GM19238 (cell line): Measurements from ENCODE around the gene GART.
A peak's percentile ranks its signal among the peaks of the same experiment; 100 is the strongest.

Experiments
- DNase-seq: peaks from one replicate; pipeline ENCODE4 v3.0.0; 2011; ENCODE audit warnings: low spot score; ENCODE audit not compliant: insufficient read length

Gene GART

GRCh38 chr21:33554236-33554981 lies 12.5 kb upstream of the GART start:
- DNase-seq = no peak

- no peak for DNase-seq
Measured at GRCh38 chr21:33552999-33553598, 11.2 kb upstream of the GART start.

DNA sequence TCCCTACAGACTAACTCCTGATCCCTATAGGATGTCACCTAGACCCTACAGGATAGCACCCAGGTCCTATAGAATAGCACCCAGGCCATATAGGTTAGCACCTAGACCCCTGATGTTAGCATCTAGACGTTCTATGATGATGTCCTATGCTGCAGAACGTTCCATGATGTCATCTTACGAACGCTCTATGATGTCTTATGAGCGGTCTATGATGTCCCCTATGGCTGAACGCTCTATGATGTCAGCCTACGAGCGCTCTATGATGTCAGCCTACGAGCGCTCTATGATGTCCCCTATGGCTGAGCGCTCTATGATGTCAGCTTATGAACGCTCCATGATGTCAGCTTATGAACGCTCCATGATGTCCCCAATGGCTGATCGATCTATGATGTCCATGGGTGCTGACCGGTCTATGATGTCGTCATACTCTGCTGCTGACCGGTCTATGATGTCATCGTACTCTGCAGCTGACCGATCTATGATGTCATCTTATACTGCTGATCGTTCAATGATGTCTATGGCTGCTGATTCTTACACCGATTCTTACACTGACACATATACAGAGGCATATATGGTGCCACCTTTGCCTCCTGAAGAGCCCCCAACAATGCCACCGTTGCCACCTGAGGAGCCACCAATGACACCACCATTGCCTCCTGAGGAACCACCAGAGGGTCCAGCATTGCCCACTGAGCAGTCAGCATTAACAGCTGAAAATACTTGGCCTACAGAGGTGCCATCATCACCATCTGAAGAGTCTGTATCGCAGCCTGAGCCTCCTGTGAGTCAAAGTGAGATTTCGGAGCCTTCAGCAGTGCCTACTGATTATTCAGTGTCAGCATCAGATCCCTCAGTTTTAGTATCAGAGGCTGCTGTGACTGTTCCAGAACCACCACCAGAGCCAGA lies 10.4 kb upstream of the GART start:
- DNase-seq = no peak

DNA sequence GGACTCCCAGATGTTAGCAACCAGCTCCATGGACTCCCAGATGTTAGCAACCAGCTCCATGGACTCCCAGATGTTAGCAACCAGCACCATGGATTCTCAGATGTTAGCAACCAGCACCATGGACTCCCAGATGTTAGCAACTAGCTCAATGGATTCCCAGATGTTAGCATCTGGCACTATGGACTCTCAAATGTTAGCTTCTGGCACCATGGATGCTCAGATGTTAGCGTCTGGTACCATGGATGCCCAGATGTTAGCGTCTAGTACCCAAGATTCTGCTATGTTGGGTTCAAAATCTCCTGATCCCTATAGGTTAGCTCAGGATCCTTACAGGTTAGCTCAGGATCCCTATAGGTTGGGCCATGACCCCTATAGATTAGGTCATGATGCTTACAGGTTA lies 9.7 kb upstream of the GART start:
- DNase-seq = no peak

- DNase-seq = no peak
Measured at GRCh38 chr21:33550772-33551660, 9.1 kb upstream of the GART start.

GRCh38 chr21:33549848-33550771 lies 8.2 kb upstream of the GART start:
- no peak for DNase-seq

DNA sequence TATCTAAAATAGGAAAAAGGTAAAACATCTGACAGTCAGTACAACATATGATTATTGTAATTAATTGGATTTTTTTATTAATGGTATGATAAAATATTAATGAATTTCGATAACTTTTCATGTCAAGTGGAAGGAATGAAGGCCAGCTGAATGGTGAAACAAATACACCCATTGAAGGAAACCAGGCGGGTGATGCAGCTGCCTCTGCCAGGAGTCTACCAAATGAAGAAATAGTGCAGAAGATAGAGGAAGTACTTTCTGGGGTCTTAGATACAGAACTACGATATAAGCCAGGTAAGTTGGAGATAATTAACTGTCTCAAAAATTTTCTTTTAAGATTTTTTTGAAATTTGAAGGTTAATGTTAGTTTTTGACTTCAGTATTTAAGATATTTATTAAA lies 4.2 kb upstream of the GART start:
- DNase-seq = no peak

DNA sequence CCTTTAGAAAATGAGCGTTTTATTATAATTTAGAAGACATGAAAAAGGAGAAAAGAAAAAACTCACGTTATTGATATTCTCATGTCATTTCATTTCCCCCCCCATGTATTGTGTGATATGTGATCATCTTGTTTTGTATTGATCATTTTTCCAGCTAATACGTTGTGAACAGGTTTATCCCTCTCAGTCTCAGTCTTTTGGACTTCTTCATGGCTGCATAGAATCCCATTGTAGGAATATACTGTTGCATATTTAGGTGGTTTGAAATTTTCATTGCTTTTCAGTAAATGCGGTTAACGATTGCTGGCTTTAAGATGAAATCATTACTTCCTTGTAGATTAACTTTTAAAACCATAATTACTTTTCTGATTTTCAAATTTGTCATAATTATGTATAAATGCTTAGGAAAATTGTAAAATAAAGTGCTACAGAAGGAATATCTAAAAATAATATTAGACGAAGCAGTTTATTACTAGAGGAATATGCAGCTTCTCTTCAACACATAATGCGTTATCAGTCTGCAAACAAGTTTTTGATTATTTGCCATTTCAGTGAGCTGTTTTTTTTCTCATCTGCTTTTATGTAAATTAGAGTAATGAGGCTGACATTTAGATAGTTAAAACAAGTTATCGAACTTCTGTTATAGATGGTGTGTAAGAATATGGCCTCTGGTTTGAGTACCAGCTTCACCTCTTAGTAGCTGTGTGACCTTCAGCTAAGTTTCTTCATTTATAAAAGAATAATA lies 2.7 kb upstream of the GART start:
- no peak for DNase-seq

GRCh38 chr21:33543505-33544129 lies 1.7 kb upstream of the GART start:
- DNase-seq = no peak

DNA sequence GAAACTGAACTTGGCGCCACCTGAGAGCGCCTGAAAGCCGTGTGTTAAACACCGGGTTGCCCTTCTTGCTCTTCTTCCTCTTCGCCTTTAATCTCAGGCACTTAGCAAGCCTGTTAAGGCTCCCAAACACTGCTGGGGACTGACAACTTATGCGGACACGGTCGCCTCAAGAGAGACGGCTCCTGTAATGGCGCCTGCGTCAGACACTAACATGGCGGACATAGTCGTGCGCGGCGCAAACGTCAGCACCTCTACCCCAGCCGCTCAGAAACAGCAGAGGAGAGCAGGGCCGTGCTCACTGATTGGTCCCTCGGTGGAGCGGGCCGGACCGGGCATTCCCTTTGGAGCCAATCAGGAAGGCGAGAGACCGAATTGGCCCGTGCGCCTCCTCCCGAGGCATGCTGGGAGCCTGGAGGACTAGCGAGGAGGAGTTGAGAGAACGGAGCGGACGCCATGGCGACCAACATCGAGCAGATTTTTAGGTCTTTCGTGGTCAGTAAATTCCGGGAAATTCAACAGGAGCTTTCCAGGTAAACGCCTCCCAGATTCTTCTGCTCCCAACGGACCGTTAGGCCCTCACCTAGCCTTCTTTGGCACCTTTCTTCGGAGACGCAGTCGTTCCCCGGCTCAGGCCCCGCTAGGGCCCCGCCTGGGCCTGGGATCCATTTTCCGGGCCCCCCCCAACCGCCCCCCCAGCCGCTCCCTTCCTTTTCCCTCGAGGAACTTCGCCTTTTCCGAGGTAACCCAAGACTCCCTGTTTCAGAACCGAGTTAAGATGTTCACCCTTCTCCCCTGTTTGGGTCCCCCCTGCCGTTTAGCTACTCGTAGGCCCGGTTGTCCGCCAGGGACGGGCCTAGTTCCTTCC lies 955 bp upstream of the GART start, which contains the start of gene SON:
TSS of gene SON (plus strand) at position 399 of the 865 bp plus-strand sequence. CDS start at position 454, 55 bp downstream.
- peak; percentile 85 for DNase-seq

GRCh38 chr21:33541105-33541711 lies 709 bp downstream of the GART start:
- DNase-seq = no peak

- DNase-seq = no peak
Measured at GRCh38 chr21:33540711-33541104, 1.2 kb downstream of the GART start.

DNA sequence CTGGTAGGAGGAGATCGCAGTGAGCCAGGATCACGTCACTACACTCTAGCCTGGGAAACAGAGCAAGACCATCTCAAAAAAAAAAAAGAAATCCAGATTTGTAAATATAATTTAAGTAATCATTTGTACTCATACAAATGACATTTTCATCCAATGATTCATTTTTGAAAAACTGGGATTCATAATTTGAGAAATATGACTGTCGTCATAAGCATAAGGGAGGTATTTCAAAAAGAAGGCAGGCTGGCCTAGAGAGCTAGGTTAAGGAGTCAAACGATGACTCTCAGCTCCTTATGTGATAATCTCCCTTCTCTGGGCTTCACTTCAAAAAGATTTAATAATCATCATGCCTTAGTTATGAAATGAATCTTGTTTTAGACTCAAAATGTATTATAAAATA lies 2.3 kb downstream of the GART start:
- no peak for DNase-seq

DNA sequence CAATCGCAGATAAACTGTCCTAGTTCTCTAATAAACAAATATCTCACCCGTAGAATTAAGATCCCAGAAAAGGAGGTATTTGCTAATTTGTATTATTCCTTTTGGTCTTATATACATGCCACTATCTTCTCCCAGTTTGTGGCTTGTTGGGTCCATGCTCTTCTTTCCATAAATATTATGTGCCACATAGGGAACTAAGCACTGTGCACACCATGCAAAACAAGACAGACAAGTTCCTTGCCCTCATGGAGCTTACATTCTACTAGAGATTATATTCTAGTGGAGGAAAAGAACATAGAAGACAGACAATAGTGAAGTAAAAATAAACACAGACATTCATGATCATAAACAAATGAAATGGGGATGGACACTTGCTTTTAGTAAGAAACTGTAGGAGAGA lies 4.7 kb downstream of the GART start:
- no peak for DNase-seq

DNA sequence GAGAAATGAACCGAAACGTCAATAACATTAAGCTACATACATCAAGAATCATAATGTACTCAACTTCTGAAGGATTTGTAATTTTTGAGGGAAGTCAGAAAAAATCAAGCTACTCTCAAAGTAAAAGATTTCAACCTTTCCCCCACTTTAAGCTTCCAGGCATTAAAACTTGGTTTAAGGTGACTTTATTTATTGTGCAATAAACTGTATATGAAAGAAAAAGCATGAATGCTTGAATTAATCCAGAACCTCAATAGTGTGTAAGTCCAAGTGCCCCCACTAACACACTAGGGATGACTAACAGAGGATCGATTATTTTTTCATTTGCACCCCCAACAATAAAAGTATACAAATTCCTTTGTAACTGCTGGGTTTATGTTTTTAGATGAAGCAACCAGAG lies 10.9 kb downstream of the GART start:
- DNase-seq = no peak

- DNase-seq = no peak
Measured at GRCh38 chr21:33522953-33523349, 19.0 kb downstream of the GART start.

- DNase-seq = no peak
Measured at GRCh38 chr21:33522297-33522952, 19.5 kb downstream of the GART start.
